T-cell (primary cell): ENCODE measurements around the gene ZNF341. TPM values are rescaled to one million over a fixed set of nuclear protein-coding genes. Genes with fewer than 3 reads are reported as not detected.

Experiments used
- ATAC-seq, 4 experiments: fragments of 200-7000 bp in 3 of 4; fragments of 150-1000 bp in 1 of 4; cut with Tn5 transposase; replicated peaks in 1 of 4; 1 replicate in 3 of 4; 2 replicates in 1 of 4; pipeline ENCODE4 v1.10.0; 2021; ENCODE audit warnings: moderate library complexity in 3 of 4, mild to moderate bottlenecking in 2 of 4, moderate number of reproducible peaks in 1 of 4
- CTCF ChIA-PET, 2 donors: fragments of 300-600 bp; sonication (Branson Sonifier 250); formaldehyde crosslinking; loops; one replicate each; lab custom pipeline; 2022; ENCODE audit warnings: antibody characterized with exemption in 2 of 2; lab: Charles Lee
- POLR2A ChIA-PET, 2 donors: fragments of 300-600 bp; sonication (Branson Sonifier 250); formaldehyde crosslinking; loops; one replicate each; lab custom pipeline; 2022; ENCODE audit warnings: antibody characterized with exemption in 2 of 2; lab: Charles Lee
- DNase-seq, 35 experiments: peaks; one replicate each; pipeline versions ENCODE4 v3.0.0 to v3.0.0-alpha.2; 2013 to 2023
- H3K27ac ChIP-seq: one replicate; pipeline ENCODE4 v1.5.1; 2013; ENCODE audit warnings: low read length
- H3K27me3 ChIP-seq, 2 experiments: replicated peaks in 1 of 2; 1 replicate in 1 of 2; 2 replicates in 1 of 2; pipeline versions ENCODE4 v1.6.1 to v1.7.0; 2013; ENCODE audit warnings: low read length in 1 of 2, mixed read lengths in 1 of 2; ENCODE audit not compliant: control insufficient read depth in 2 of 2, insufficient read depth in 2 of 2; ENCODE audit errors: extremely low read depth in 1 of 2
- H3K36me3 ChIP-seq, 2 donors: 1 replicate in 1 of 2; 2 replicates in 1 of 2; pipeline versions ENCODE4 v1.6.1 to v1.7.0; 2013; ENCODE audit warnings: low read length in 1 of 2; ENCODE audit not compliant: control insufficient read depth in 2 of 2, insufficient read depth in 1 of 2; ENCODE audit errors: extremely low read depth in 1 of 2
- H3K4me1 ChIP-seq, 2 experiments: 1 replicate in 1 of 2; 2 replicates in 1 of 2; pipeline versions ENCODE4 v1.6.1 to v1.7.0; 2013; ENCODE audit warnings: low read length in 2 of 2, mixed read lengths in 1 of 2; ENCODE audit not compliant: insufficient read depth in 2 of 2, control insufficient read depth in 1 of 2; ENCODE audit errors: extremely low read depth in 1 of 2
- H3K4me3 ChIP-seq, 2 donors: 1 replicate in 1 of 2; 2 replicates in 1 of 2; pipeline versions ENCODE4 v1.5.1 to v1.7.0; 2013; ENCODE audit warnings: mild to moderate bottlenecking in 2 of 2, low read length in 1 of 2, moderate library complexity in 1 of 2; ENCODE audit not compliant: control insufficient read depth in 1 of 2; ENCODE audit errors: extremely low read depth in 1 of 2
- H3K9me3 ChIP-seq: 2 replicates; pipeline ENCODE4 v1.7.0; 2013
- H3K27ac Mint-ChIP-seq, 2 donors: one replicate each; pipeline ENCODE4 v1.8.0; 2020 to 2021; ENCODE audit warnings: mild to moderate bottlenecking in 2 of 2, mixed read lengths in 2 of 2
- H3K27me3 Mint-ChIP-seq, 2 donors: one replicate each; pipeline ENCODE4 v1.8.0; 2021 to 2022; ENCODE audit warnings: mixed read lengths in 2 of 2
- H3K36me3 Mint-ChIP-seq: one replicate; pipeline ENCODE4 v1.8.0; 2021; ENCODE audit warnings: mixed read lengths
- H3K4me1 Mint-ChIP-seq, 3 donors: one replicate each; pipeline ENCODE4 v1.8.0; 2020 to 2022; ENCODE audit warnings: mixed read lengths in 3 of 3, mild to moderate bottlenecking in 1 of 3
- H3K4me3 Mint-ChIP-seq, 3 donors: one replicate each; pipeline ENCODE4 v1.8.0; 2020 to 2022; ENCODE audit warnings: mild to moderate bottlenecking in 3 of 3, mixed read lengths in 3 of 3, moderate library complexity in 3 of 3
- H3K9me3 Mint-ChIP-seq, 3 donors: one replicate each; pipeline ENCODE4 v1.8.0; 2020 to 2022; ENCODE audit warnings: mixed read lengths in 3 of 3
- WGBS: methylation state at CpG from one replicate; pipeline ENCODE4 v1.1.5; 2013; ENCODE audit warnings: missing lambda C conversion rate; ENCODE audit not compliant: insufficient coverage; 5-methylcytosine and 5-hydroxymethylcytosine counted together
- total RNA-seq, 35 experiments: library from RNA in 6 of 35; stranded (reverse) in 6 of 35; fragments of 120-200 nt in 1 of 35; gene quantifications; one replicate each; pipeline versions ENCODE4 v1.2.1 to v1.2.4 and lab custom pipeline; 2013 to 2026

ZNF341 gene
- total RNA-seq, 5 donors from 2014 or later (not counting 1 experiment from before 2014, with no cell fraction given) = 4.0 to 6.1 (median 5.6) TPM

- H3K9me3 Mint-ChIP-seq = no peaks in the 10 kb centered on the region
- ATAC-seq (no peak), DNase-seq (no peak)
- no peaks in the 10 kb centered on the region for H3K9me3 ChIP-seq
- H3K36me3 Mint-ChIP-seq = no peaks in the 10 kb centered on the region
- no peak overlapping the region for H3K4me3 Mint-ChIP-seq
- ChIA-PET POLR2A (no interaction called here), CTCF (no interaction called here)
- no peak overlapping the region for H3K27ac ChIP-seq
- H3K27me3 ChIP-seq = no peaks in the 10 kb centered on the region
- H3K27me3 Mint-ChIP-seq = no peaks in the 10 kb centered on the region
- peaks cover 8 to 10% (median 9%) of the 10 kb centered on the region in 3 donors for H3K4me1 Mint-ChIP-seq
- H3K4me1 ChIP-seq = peaks cover under 1 to 14% of the 10 kb centered on the region in 2 experiments
- no peaks in the 10 kb centered on the region for H3K36me3 ChIP-seq
- H3K4me3 ChIP-seq = no peak overlapping the region
- peak overlapping the region; percentile 14 to 57 for H3K27ac Mint-ChIP-seq
- 88% methylated on average over 3 of the region's 3 CpGs for WGBS
Measured at GRCh38 chr20:33727806-33728205, 4.0 kb upstream of the ZNF341 start.

- Mint-ChIP-seq H3K4me1 (peaks cover 12 to 15% (median 14%) of the 10 kb centered on the region in 3 donors), H3K27me3 (no peaks in the 10 kb centered on the region), H3K36me3 (no peaks in the 10 kb centered on the region), H3K4me3 (no peak overlapping the region), H3K27ac (peak overlapping the region in 1 of 2 donors; percentile 2), H3K9me3 (no peaks in the 10 kb centered on the region)
- Histone ChIP-seq H3K36me3 (no peaks in the 10 kb centered on the region), H3K27me3 (no peaks in the 10 kb centered on the region), H3K4me3 (no peak overlapping the region), H3K4me1 (peaks cover 2 to 19% of the 10 kb centered on the region in 2 experiments), H3K27ac (no peak overlapping the region), H3K9me3 (no peaks in the 10 kb centered on the region)
- no peak for ATAC-seq
- POLR2A ChIA-PET = no interaction called here
- CTCF ChIA-PET = no interaction called here
- DNase-seq = no peak
- 90% methylated on average over 1 of the region's 2 CpGs for WGBS
Measured at GRCh38 chr20:33728463-33728862, 3.3 kb upstream of the ZNF341 start.

GRCh38 chr20:33729101-33729500 is 2.7 kb upstream of the ZNF341 start:
- Mint-ChIP-seq H3K9me3 (no peaks in the 10 kb centered on the region), H3K27ac (peak overlapping the region; percentile 34 to 36), H3K36me3 (no peaks in the 10 kb centered on the region), H3K4me3 (no peak overlapping the region), H3K27me3 (no peaks in the 10 kb centered on the region), H3K4me1 (peaks cover 18 to 21% (median 21%) of the 10 kb centered on the region in 3 donors)
- Histone ChIP-seq H3K4me3 (no peak overlapping the region), H3K36me3 (no peaks in the 10 kb centered on the region), H3K4me1 (peaks cover 5 to 24% of the 10 kb centered on the region in 2 experiments), H3K9me3 (no peaks in the 10 kb centered on the region), H3K27me3 (no peaks in the 10 kb centered on the region), H3K27ac (no peak overlapping the region)
- no peak for ATAC-seq
- ChIA-PET CTCF (no interaction called here), POLR2A (no interaction called here)
- WGBS = 75% methylated on average over 2 of the region's 4 CpGs
- no peak for DNase-seq

- POLR2A ChIA-PET = no interaction called here
- ATAC-seq (no peak), DNase-seq (peak in 1 of 35 experiments; percentile 6)
- no peaks in the 10 kb centered on the region for H3K27me3 ChIP-seq
- peaks cover 0 to 1% (median 0%) of the 10 kb centered on the region in 3 donors for H3K9me3 Mint-ChIP-seq
- H3K4me1 ChIP-seq = peaks cover 5 to 26% of the 10 kb centered on the region in 2 experiments
- peaks cover 4% of the 10 kb centered on the region for H3K36me3 Mint-ChIP-seq
- H3K27ac Mint-ChIP-seq = peak overlapping the region; percentile 93 to 94
- H3K27ac ChIP-seq = peak overlapping the region; percentile 72
- 71% methylated on average over 12 of the region's 18 CpGs for WGBS
- CTCF ChIA-PET = no interaction called here
- H3K36me3 ChIP-seq = no peaks in the 10 kb centered on the region
- H3K27me3 Mint-ChIP-seq = no peaks in the 10 kb centered on the region
- H3K4me3 Mint-ChIP-seq = peak overlapping the region; percentile 79 to 89 (median 80)
- peak overlapping the region; percentile 50 for H3K4me3 ChIP-seq
- H3K9me3 ChIP-seq = no peaks in the 10 kb centered on the region
- H3K4me1 Mint-ChIP-seq = peaks cover 25 to 26% (median 26%) of the 10 kb centered on the region in 3 donors
Measured at GRCh38 chr20:33730946-33731692, 677 bp upstream of the ZNF341 start.

- Histone ChIP-seq H3K9me3 (no peaks in the 10 kb centered on the region), H3K4me1 (peaks cover 5 to 26% of the 10 kb centered on the region in 2 experiments), H3K27me3 (no peaks in the 10 kb centered on the region), H3K4me3 (peak overlapping the region; percentile 57 to 62), H3K36me3 (no peaks in the 10 kb centered on the region), H3K27ac (peak overlapping the region; percentile 21)
- Mint-ChIP-seq H3K36me3 (peaks cover 11% of the 10 kb centered on the region), H3K4me3 (peak overlapping the region; percentile 89 to 90 (median 90)), H3K9me3 (peaks cover 5 to 7% (median 6%) of the 10 kb centered on the region in 3 donors), H3K4me1 (peaks cover 25 to 26% (median 26%) of the 10 kb centered on the region in 3 donors), H3K27me3 (no peaks in the 10 kb centered on the region), H3K27ac (peak overlapping the region; percentile 93 to 96)
- ATAC-seq = peak; percentile 65 to 78 (median 74)
- peak in 15 of 35 experiments; percentile 6 to 86 (median 76) for DNase-seq
- WGBS = under 1% methylated on average over 68 of the region's 68 CpGs
- ChIA-PET POLR2A (interaction anchor here (0.5 to 1.0 kb wide), 5 partner anchors 9 to 639 kb away, joined by 3 to 5 read pairs (median 3); partner anchors contain the start of gene PXMP4 (in 1 of the 2)), CTCF (interaction anchor here (0.6 to 1.4 kb wide), 5 partner anchors 13 to 1586 kb away, joined by 3 to 12 read pairs (median 3); partner anchors contain the start of genes CHMP4B (in 1 of the 2) and PXMP4 (in 1 of the 2))
Measured at GRCh38 chr20:33732166-33732970, 572 bp downstream of the ZNF341 start.
